IMR-90 (cell line): ENCODE data around the gene DPF3. TPM values are rescaled to one million over a fixed set of nuclear protein-coding genes. Genes with fewer than 3 reads are reported as not detected.

Experiments used
- ATAC-seq: fragments of 200-7000 bp; cut with Tn5 transposase; 2 replicates; pipeline ENCODE4 v1.9.1; 2020; ENCODE audit warnings: low read depth, mild to moderate bottlenecking, moderate library complexity
- BruUV-seq: library from RNA; stranded (reverse); fragments of 400-500 nt; replicated peaks from 2 replicates; lab custom pipeline; 2021; lab: Mats Ljungman, UMichigan
- CTCF ChIA-PET: fragments of 300-600 bp; formaldehyde crosslinking; extraction: SDS; loops from one replicate; lab custom pipeline; 2021; ENCODE audit warnings: antibody characterized with exemption; lab: Yijun Ruan, JAX
- POLR2A ChIA-PET: fragments of 300-600 bp; sonication (Branson Sonifier 250); formaldehyde crosslinking; loops from one replicate; lab custom pipeline; 2022; ENCODE audit warnings: antibody characterized with exemption; ENCODE audit not compliant: unreplicated experiment; lab: Charles Lee
- DNase-seq: peaks from one replicate; pipeline ENCODE4 v3.0.0; 2013
- H2AFZ ChIP-seq: replicated peaks from 2 replicates; pipeline ENCODE3; 2013; ENCODE audit warnings: low read length, mild to moderate bottlenecking; ENCODE audit not compliant: poor library complexity
- H2AK5ac ChIP-seq: 2 replicates; pipeline ENCODE4 v1.6.1; 2013; ENCODE audit warnings: low read depth, low read length, inconsistent platforms
- H2AK9ac ChIP-seq: replicated peaks from 2 replicates; pipeline ENCODE3; 2013; ENCODE audit warnings: mild to moderate bottlenecking, low read depth, low read length, moderate library complexity; ENCODE audit not compliant: poor library complexity
- H2BK120ac ChIP-seq: 2 replicates; pipeline ENCODE4 v1.6.1; 2013; ENCODE audit warnings: low read depth, low read length, inconsistent platforms
- H2BK15ac ChIP-seq: 3 replicates; pipeline ENCODE4 v1.6.1; 2013; ENCODE audit warnings: low read depth, low read length, inconsistent platforms
- H2BK20ac ChIP-seq: 2 replicates; pipeline ENCODE4 v1.6.1; 2013; ENCODE audit warnings: low read depth, mild to moderate bottlenecking, inconsistent platforms, low read length, moderate library complexity
- H2BK5ac ChIP-seq: 2 replicates; pipeline ENCODE4 v1.6.1; 2013; ENCODE audit warnings: mild to moderate bottlenecking, low read depth, low read length, inconsistent platforms; ENCODE audit not compliant: poor library complexity, severe bottlenecking
- H3K14ac ChIP-seq: replicated peaks from 2 replicates; pipeline ENCODE4 v1.6.1; 2013; ENCODE audit warnings: low read depth, low read length, inconsistent platforms
- H3K18ac ChIP-seq: 2 replicates; pipeline ENCODE4 v1.6.1; 2013; ENCODE audit warnings: low read depth, low read length, control low read depth
- H3K23ac ChIP-seq: 2 replicates; pipeline ENCODE4 v1.6.1; 2013; ENCODE audit warnings: low read depth, low read length, inconsistent platforms
- H3K27ac ChIP-seq: 2 replicates; pipeline ENCODE4 v1.5.1; 2013; ENCODE audit warnings: mild to moderate bottlenecking, control low read depth, low read length; ENCODE audit not compliant: insufficient read depth
- H3K27me3 ChIP-seq: 2 replicates; pipeline ENCODE4 v1.6.1; 2013; ENCODE audit warnings: low read length; ENCODE audit not compliant: control insufficient read depth, insufficient read depth
- H3K36me3 ChIP-seq: 2 replicates; pipeline ENCODE4 v1.6.1; 2013; ENCODE audit warnings: low read length, mixed read lengths; ENCODE audit not compliant: control insufficient read depth, insufficient read depth
- H3K4ac ChIP-seq: 2 replicates; pipeline ENCODE4 v1.6.1; 2013; ENCODE audit warnings: low read depth, low read length, inconsistent platforms
- H3K4me1 ChIP-seq: 2 replicates; pipeline ENCODE4 v1.6.1; 2013; ENCODE audit warnings: low read length, mixed read lengths; ENCODE audit not compliant: control insufficient read depth, insufficient read depth
- H3K4me2 ChIP-seq: 2 replicates; pipeline ENCODE4 v1.6.1; 2013; ENCODE audit warnings: low read depth, mild to moderate bottlenecking, control low read depth, low read length, moderate library complexity
- H3K4me3 ChIP-seq: 2 replicates; pipeline ENCODE4 v1.5.1; 2013; ENCODE audit warnings: low read depth, mild to moderate bottlenecking, control low read depth, low read length, moderate library complexity; ENCODE audit not compliant: insufficient read depth
- H3K56ac ChIP-seq: 2 replicates; pipeline ENCODE4 v1.6.1; 2013; ENCODE audit warnings: low read length, inconsistent platforms; ENCODE audit not compliant: insufficient read depth; ENCODE audit errors: extremely low read depth
- H3K79me1 ChIP-seq, 2 experiments: 2 replicates each; pipeline ENCODE4 v1.6.1; 2013; ENCODE audit warnings: low read length in 2 of 2, inconsistent platforms in 1 of 2, low read depth in 1 of 2
- H3K9ac ChIP-seq: 2 replicates; pipeline ENCODE4 v1.6.1; 2013; ENCODE audit warnings: low read depth, low read length, control low read depth
- H3K9me1 ChIP-seq: 2 replicates; pipeline ENCODE4 v1.6.1; 2013; ENCODE audit warnings: low read length, inconsistent platforms; ENCODE audit not compliant: insufficient read depth
- H3K9me3 ChIP-seq: 2 replicates; pipeline ENCODE4 v1.6.1; 2013; ENCODE audit warnings: low read length; ENCODE audit not compliant: control insufficient read depth, insufficient read depth
- H4K20me1 ChIP-seq: 2 replicates; pipeline ENCODE4 v1.6.1; 2013; ENCODE audit warnings: low read length, inconsistent platforms; ENCODE audit not compliant: insufficient read depth
- H4K5ac ChIP-seq: 2 replicates; pipeline ENCODE4 v1.6.1; 2013; ENCODE audit warnings: mild to moderate bottlenecking, low read depth, low read length, control low read depth
- H4K8ac ChIP-seq, 2 experiments: 2 replicates each; pipeline ENCODE4 v1.6.1; 2013; ENCODE audit warnings: low read depth in 2 of 2, low read length in 2 of 2, control low read depth in 1 of 2, inconsistent platforms in 1 of 2
- H4K91ac ChIP-seq: 2 replicates; pipeline ENCODE4 v1.6.1; 2013; ENCODE audit warnings: low read depth, low read length, inconsistent platforms; ENCODE audit not compliant: insufficient read depth
- MAFK ChIP-seq: IDR thresholded peaks from 2 replicates; pipeline ENCODE4 v1.6.1; 2012; ENCODE audit warnings: low read depth, low read length, improper control_type of control experiment
- RCOR1 ChIP-seq: IDR thresholded peaks from 2 replicates; pipeline ENCODE4 v1.6.1; 2012; ENCODE audit warnings: mild to moderate bottlenecking, low read length, improper control_type of control experiment; ENCODE audit not compliant: insufficient replicate concordance
- WGBS, 2 experiments: methylation state at CpG; one replicate each; pipeline versions ENCODE4 v1.1.5 to v1.1.7; 2013; ENCODE audit warnings: missing lambda C conversion rate in 2 of 2; ENCODE audit not compliant: insufficient read length in 1 of 2; ENCODE audit errors: extremely low coverage in 2 of 2; 5-methylcytosine and 5-hydroxymethylcytosine counted together
- dilution Hi-C: fragments of 300-500 bp; cut with HindIII; formaldehyde crosslinking; loops from one replicate; pipeline ENCODE4 v1.14.3; 2018; ENCODE audit warnings: low sequenced_read_pairs; ENCODE audit not compliant: unreplicated experiment
- in situ Hi-C: fragments of 300-500 bp; cut with MboI; formaldehyde crosslinking; loops from 3 replicates; pipeline ENCODE4 v1.14.3; 2019; ENCODE audit warnings: low sequenced_read_pairs, inconsistent platforms, mixed read lengths
- intact Hi-C: fragments of 100-400 bp; cut with micrococcal nuclease; formaldehyde crosslinking; loops from 2 replicates; pipeline ENCODE4 v1.10.0; 2022
- polyA plus RNA-seq, 3 experiments: library from polyadenylated mRNA; depleted of rRNA; stranded (reverse); fragments of >200 nt; gene quantifications; 2 replicates each; pipeline ENCODE4 v1.2.3, GENCODE V29; 2012; ENCODE audit warnings: low replicate concordance in 1 of 3
- total RNA-seq: library from RNA; depleted of rRNA; stranded (reverse); fragments of >200 nt; gene quantifications from 2 replicates; pipeline ENCODE4 v1.2.3, GENCODE V29; 2012

DPF3 gene
- total and polyA plus RNA-seq, 2 of the 4 experiments (the other 2 are of a cell fraction), result 30.5 to 32.8 TPM

GRCh38 chr14:72598306-72598705 lies 295.6 kb downstream of the DPF3 start:
- Histone ChIP-seq H3K27me3 (no peaks in the 10 kb centered on the region), H3K36me3 (no peaks in the 10 kb centered on the region), H4K8ac (no peak overlapping the region), H2BK20ac (no peak overlapping the region), H3K18ac (no peak overlapping the region), H4K91ac (no peak overlapping the region), H3K4ac (no peak overlapping the region), H3K27ac (no peak overlapping the region), H3K9me1 (no peaks in the 10 kb centered on the region), H2AK9ac (no peak overlapping the region), H4K20me1 (no peaks in the 10 kb centered on the region), H3K56ac (no peak overlapping the region), H3K4me3 (no peak overlapping the region), H2AK5ac (no peak overlapping the region), H3K9ac (no peak overlapping the region), H3K4me2 (no peak overlapping the region), H4K5ac (no peak overlapping the region), H2AFZ (no peak overlapping the region), H3K9me3 (no peaks in the 10 kb centered on the region), H3K14ac (no peak overlapping the region), H3K4me1 (peaks cover 4% of the 10 kb centered on the region), H3K23ac (no peak overlapping the region), H2BK120ac (no peak overlapping the region), H2BK5ac (no peak overlapping the region), H3K79me1 (no peaks in the 10 kb centered on the region), H2BK15ac (no peak overlapping the region)
- CTCF ChIA-PET, result no interaction called here
- DNase-seq (no peak), ATAC-seq (no peak)
- in situ Hi-C loops (no loop called here), intact Hi-C loops (no loop called here), dilution Hi-C loops (no loop called here)
- POLR2A ChIA-PET, result no interaction called here
- 78% methylated on average over 5 of the region's 5 CpGs; no CpG with 5 or more reads in 1 of the 2 experiments for WGBS, 2 experiments
- TF ChIP-seq MAFK, result no peak
- TF ChIP-seq RCOR1, result no peak
- BruUV-seq, result no TSS peak
